Measurements from ENCODE around the gene L3MBTL4.
"Not testable (repeated sequence)": the region's sequence is repeated elsewhere in the genome, so short reads cannot be mapped to it uniquely, and the experiment has no call there.

The L3MBTL4 gene

GRCh38 chr18:6199777-6200176 lies 214.9 kb downstream of the L3MBTL4 start:
- no peak overlapping the region for H3K4me3 Mint-ChIP-seq
- no peak for ATAC-seq
- peaks cover 4% of the 10 kb centered on the region for H3K36me3 Mint-ChIP-seq
- H3K9me3 Mint-ChIP-seq, result peaks cover 3% of the 10 kb centered on the region
- H3K27me3 Mint-ChIP-seq, result no peaks in the 10 kb centered on the region
- no peaks in the 10 kb centered on the region for H3K4me1 Mint-ChIP-seq
- no peak overlapping the region for H3K27ac Mint-ChIP-seq

- peaks cover 3% of the 10 kb centered on the region for H3K9me3 Mint-ChIP-seq
- H3K27ac Mint-ChIP-seq, result no peak overlapping the region
- no peak overlapping the region for H3K4me3 Mint-ChIP-seq
- H3K36me3 Mint-ChIP-seq, result peaks cover 4% of the 10 kb centered on the region
- H3K4me1 Mint-ChIP-seq, result no peaks in the 10 kb centered on the region
- H3K27me3 Mint-ChIP-seq, result no peaks in the 10 kb centered on the region
- no peak for ATAC-seq
These were observed 216.1 kb downstream of the L3MBTL4 start for GRCh38 chr18:6198585-6198984.

DNA sequence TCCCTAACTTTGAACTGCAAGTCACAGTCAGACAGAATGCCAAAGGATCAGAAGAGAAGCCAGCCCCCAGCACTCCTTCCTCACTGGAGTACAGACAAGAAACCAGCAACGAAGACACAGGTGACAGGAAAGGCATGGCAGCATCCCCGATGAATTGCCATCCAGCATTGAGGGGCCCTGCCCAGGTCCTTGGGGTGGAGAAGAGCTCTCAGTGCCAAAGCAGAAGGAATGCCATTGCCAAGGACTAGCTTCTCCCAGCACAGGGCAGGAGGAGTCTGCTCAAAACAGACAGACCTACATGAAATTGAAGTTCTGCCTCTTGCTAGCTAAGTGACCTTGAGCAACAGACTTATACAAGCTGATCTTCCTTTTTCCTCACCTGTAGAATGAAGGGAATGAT lies 220.1 kb downstream of the L3MBTL4 start:
- H3K4me3 Mint-ChIP-seq, result no peak overlapping the region
- peak; percentile 12 for ATAC-seq
- H3K9me3 Mint-ChIP-seq, result peaks cover 3% of the 10 kb centered on the region
- H3K36me3 Mint-ChIP-seq, result peaks cover 4% of the 10 kb centered on the region
- no peak overlapping the region for H3K27ac Mint-ChIP-seq
- no peaks in the 10 kb centered on the region for H3K4me1 Mint-ChIP-seq
- no peaks in the 10 kb centered on the region for H3K27me3 Mint-ChIP-seq

DNA sequence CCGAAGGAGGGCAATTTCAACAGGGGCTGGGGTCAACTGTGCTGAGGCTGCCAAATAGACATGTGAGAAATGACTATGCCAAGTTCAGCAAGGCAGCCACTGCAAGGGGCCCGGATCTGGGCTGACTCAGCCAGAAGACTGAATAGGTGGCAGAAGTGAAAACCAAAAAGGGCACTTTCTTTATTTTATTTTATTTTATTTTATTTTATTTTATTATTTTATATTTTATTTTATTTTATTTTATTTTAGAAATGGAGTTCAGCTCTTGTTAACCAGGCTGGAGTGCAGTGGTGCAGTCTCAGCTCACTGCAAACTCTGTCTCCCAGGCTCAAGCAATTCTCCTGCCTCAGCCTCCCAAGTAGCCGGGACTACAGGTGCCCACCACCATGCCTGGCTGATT lies 228.9 kb downstream of the L3MBTL4 start:
- not testable (repeated sequence) for H3K27ac Mint-ChIP-seq
- H3K36me3 Mint-ChIP-seq, result peaks cover 11% of the 10 kb centered on the region

DNA sequence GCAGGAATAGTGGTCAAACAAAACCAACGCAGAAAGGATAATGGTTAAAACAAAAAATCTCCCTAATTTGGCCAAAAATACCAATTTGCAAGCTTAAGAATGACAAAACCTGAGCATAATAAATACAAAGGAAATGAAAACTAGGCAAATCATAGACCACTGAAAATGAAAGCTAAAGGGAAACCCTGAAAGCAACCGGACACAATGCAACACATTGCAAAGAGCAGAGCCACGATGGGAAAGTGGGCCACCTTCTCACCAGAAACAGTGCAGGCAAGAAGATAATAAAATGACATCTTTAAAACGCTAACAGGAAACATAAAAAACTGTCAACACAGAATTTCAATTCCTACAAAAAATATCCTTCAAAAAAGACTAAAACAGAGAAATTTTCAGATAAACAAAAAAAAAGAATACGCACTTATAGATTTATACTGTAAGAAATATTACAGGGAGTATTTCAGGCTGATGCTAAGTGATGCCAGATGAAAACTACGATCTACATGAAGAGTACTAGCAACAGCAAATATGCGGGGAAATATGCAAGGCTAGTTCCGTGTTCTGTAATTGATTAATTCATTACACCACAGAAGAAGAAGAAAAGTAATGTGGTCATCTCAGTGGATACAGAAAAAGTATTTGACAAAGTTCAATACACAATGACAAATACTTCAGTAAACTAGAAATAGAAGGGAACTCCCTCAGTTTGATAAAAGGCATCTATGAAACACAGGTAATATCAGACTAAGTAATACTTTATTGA lies 239.5 kb downstream of the L3MBTL4 start:
- no peaks in the 10 kb centered on the region for H3K4me1 Mint-ChIP-seq
- peaks cover 10% of the 10 kb centered on the region for H3K36me3 Mint-ChIP-seq
- no peaks in the 10 kb centered on the region for H3K27me3 Mint-ChIP-seq
- H3K9me3 Mint-ChIP-seq, result peaks cover 6% of the 10 kb centered on the region
- no peak for ATAC-seq
- H3K27ac Mint-ChIP-seq, result no peak overlapping the region
- H3K4me3 Mint-ChIP-seq, result no peak overlapping the region

More for the DNA sequence above, 228.9 kb downstream of the L3MBTL4 start:
- peaks cover 16% of the 10 kb centered on the region for H3K9me3 Mint-ChIP-seq
- not testable (repeated sequence) for H3K27me3 Mint-ChIP-seq, H3K4me1 Mint-ChIP-seq, H3K4me3 Mint-ChIP-seq, ATAC-seq

DNA sequence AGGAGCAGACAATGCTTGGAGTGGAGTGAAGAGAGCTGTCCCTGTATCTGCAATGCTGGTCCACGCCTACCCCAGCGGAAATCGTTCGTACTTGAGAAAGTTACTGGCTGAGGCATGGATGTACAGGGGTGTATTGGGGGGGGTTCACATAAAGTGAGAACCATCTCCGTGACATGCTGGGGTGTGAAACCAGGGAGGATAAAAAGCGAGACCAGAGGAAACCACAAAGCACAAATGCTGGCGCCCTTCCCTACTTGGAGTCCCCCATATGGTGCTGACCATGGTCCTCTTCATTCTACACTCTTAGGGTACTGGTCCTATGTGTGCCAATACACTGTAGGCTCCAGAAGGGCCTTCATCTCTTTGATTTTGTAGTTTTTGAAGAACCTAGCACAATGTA lies 244.1 kb downstream of the L3MBTL4 start:
- Mint-ChIP-seq H3K27me3 (no peaks in the 10 kb centered on the region), H3K27ac (no peak overlapping the region), H3K4me3 (no peak overlapping the region), H3K4me1 (no peaks in the 10 kb centered on the region), H3K9me3 (peaks cover 7% of the 10 kb centered on the region), H3K36me3 (peaks cover 18% of the 10 kb centered on the region)
- ATAC-seq, result no peak

DNA sequence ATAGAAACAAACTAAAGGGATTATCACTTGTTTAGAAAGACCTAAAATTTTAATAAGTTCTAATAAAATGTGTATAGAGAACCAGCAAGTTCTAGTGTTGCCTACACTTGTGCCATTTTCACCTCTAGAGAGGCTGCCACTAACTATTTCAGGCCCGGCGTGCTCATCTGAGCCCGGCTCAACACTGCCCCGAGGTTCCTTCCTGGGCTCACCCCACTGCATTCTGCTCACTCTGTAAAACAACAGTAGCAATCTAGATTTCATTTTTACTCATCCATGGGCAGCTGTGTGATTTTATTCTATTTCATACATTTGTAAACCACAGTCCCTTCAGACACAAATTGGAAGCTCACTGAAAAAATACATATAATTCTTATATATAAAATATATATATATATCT lies 253.2 kb downstream of the L3MBTL4 start:
- Mint-ChIP-seq H3K9me3 (peaks cover 10% of the 10 kb centered on the region), H3K4me1 (no peaks in the 10 kb centered on the region), H3K27me3 (no peaks in the 10 kb centered on the region), H3K27ac (no peak overlapping the region), H3K4me3 (no peak overlapping the region), H3K36me3 (peaks cover 18% of the 10 kb centered on the region)
- ATAC-seq, result no peak

- H3K27ac Mint-ChIP-seq, result no peak overlapping the region
- H3K4me3 Mint-ChIP-seq, result no peak overlapping the region
- H3K27me3 Mint-ChIP-seq, result no peaks in the 10 kb centered on the region
- peaks cover 7% of the 10 kb centered on the region for H3K9me3 Mint-ChIP-seq
- H3K36me3 Mint-ChIP-seq, result peaks cover 10% of the 10 kb centered on the region
- ATAC-seq, result no peak
- H3K4me1 Mint-ChIP-seq, result no peaks in the 10 kb centered on the region
These were observed 255.3 kb downstream of the L3MBTL4 start for GRCh38 chr18:6159426-6159825.

GRCh38 chr18:6158958-6159357 lies 255.8 kb downstream of the L3MBTL4 start:
- Mint-ChIP-seq H3K4me1 (no peaks in the 10 kb centered on the region), H3K36me3 (peaks cover 6% of the 10 kb centered on the region), H3K27ac (no peak overlapping the region), H3K27me3 (no peaks in the 10 kb centered on the region), H3K9me3 (peaks cover 4% of the 10 kb centered on the region), H3K4me3 (no peak overlapping the region)
- no peak for ATAC-seq

DNA sequence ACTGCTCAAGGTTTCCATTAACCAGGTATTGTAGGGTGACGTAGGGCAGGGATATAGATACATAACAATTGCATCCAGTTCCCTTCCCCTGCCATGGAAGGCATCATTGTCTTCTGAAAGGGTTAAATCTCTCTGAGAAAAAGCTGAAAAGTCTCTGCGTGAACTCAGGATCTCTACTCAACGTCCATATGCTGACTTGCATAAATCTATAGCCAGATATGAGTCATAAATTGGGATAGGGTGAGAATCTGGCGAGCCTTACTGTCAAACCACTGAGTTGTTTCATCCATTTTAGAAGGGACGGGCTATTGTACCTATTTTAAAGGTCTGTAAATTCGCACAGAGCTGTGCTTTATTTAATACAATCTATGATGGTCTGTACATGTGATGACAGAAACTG lies 258.3 kb downstream of the L3MBTL4 start:
- ATAC-seq, result no peak
- Mint-ChIP-seq H3K4me1 (no peaks in the 10 kb centered on the region), H3K36me3 (no peaks in the 10 kb centered on the region), H3K9me3 (no peaks in the 10 kb centered on the region), H3K27ac (no peak overlapping the region), H3K4me3 (no peak overlapping the region), H3K27me3 (no peaks in the 10 kb centered on the region)

GRCh38 chr18:6155707-6156106 lies 259.0 kb downstream of the L3MBTL4 start:
- Mint-ChIP-seq H3K36me3 (no peaks in the 10 kb centered on the region), H3K27ac (no peak overlapping the region), H3K4me3 (no peak overlapping the region), H3K4me1 (no peaks in the 10 kb centered on the region), H3K9me3 (no peaks in the 10 kb centered on the region), H3K27me3 (no peaks in the 10 kb centered on the region)
- ATAC-seq, result no peak

GRCh38 chr18:6150430-6150829 lies 264.3 kb downstream of the L3MBTL4 start:
- Mint-ChIP-seq H3K27ac (no peak overlapping the region), H3K4me3 (no peak overlapping the region), H3K36me3 (peaks cover 5% of the 10 kb centered on the region), H3K4me1 (no peaks in the 10 kb centered on the region), H3K9me3 (peaks cover 7% of the 10 kb centered on the region), H3K27me3 (no peaks in the 10 kb centered on the region)
- no peak for ATAC-seq

- H3K27me3 Mint-ChIP-seq, result no peaks in the 10 kb centered on the region
- H3K4me1 Mint-ChIP-seq, result no peaks in the 10 kb centered on the region
- H3K27ac Mint-ChIP-seq, result no peak overlapping the region
- H3K36me3 Mint-ChIP-seq, result peaks cover 5% of the 10 kb centered on the region
- peaks cover 7% of the 10 kb centered on the region for H3K9me3 Mint-ChIP-seq
- H3K4me3 Mint-ChIP-seq, result no peak overlapping the region
- no peak for ATAC-seq
These were observed 268.4 kb downstream of the L3MBTL4 start for GRCh38 chr18:6146307-6146661.

DNA sequence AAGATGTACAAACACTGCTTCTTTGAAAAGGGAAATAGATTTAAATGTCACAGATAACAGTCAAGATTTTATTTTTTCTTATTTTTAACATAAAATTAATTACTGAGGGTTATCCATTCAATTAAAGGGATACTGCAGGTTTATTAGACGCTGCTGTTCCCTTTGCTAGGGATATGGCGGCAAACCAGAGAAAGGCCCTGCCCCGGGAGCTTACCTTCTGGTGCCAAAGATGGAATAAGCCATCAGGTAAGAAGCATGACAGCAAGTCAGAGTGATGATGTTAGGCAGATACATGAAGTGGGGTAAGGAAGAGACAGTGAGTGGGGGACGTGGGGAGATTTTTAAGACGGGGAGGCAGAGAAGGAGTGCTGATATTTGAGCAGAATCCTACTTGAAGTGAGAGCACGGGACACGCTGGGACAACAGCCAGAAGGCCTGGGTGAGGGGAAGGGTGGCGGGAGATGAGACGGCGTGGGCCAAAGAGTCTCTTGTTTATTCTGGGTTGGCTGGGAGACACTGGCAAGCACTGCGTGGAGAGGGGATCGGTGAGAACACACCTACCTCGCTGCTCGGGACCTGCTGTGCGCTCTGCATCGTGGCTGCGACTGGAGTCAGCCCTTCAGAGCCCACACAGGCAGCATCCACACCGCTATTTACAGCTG lies 268.9 kb downstream of the L3MBTL4 start:
- H3K36me3 Mint-ChIP-seq, result peaks cover 5% of the 10 kb centered on the region

DNA sequence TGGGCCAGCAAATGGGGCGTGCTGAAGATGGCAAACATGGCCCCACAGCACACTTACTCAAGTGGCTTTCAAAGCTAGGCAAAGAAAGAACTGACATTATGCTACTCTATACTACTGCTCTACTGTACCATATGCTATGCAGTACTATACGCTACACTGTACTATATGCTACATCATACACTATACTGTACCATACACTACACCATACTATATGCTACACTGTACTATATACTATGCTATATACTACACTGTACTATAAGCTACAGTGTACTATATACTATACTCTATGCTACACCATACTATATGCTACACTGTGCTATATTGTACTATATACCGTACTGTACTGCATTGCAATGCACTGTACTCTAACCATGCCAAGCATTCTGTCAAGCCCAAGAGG lies 275.7 kb downstream of the L3MBTL4 start:
- peaks cover 5% of the 10 kb centered on the region for H3K9me3 Mint-ChIP-seq
- H3K27ac Mint-ChIP-seq, result no peak overlapping the region
- H3K27me3 Mint-ChIP-seq, result no peaks in the 10 kb centered on the region
- H3K4me3 Mint-ChIP-seq, result no peak overlapping the region
- ATAC-seq, result peak; percentile 27
- no peaks in the 10 kb centered on the region for H3K4me1 Mint-ChIP-seq
- H3K36me3 Mint-ChIP-seq, result peaks cover 12% of the 10 kb centered on the region

More for the DNA sequence above, 268.9 kb downstream of the L3MBTL4 start:
- peak; percentile 8 for ATAC-seq
- no peaks in the 10 kb centered on the region for H3K27me3 Mint-ChIP-seq
- peaks cover 7% of the 10 kb centered on the region for H3K9me3 Mint-ChIP-seq
- no peak overlapping the region for H3K27ac Mint-ChIP-seq
- H3K4me3 Mint-ChIP-seq, result no peak overlapping the region
- no peaks in the 10 kb centered on the region for H3K4me1 Mint-ChIP-seq

GRCh38 chr18:6135901-6136300 lies 278.8 kb downstream of the L3MBTL4 start:
- ATAC-seq, H3K4me1 Mint-ChIP-seq, H3K27ac Mint-ChIP-seq, H3K9me3 Mint-ChIP-seq, H3K4me3 Mint-ChIP-seq, H3K27me3 Mint-ChIP-seq: not testable (repeated sequence)
- H3K36me3 Mint-ChIP-seq, result peaks cover 12% of the 10 kb centered on the region
